ENCODE data around the gene UFM1. TPM values are rescaled to one million over a fixed set of nuclear protein-coding genes. Genes with fewer than 3 reads are reported as not detected.

The UFM1 gene
- total RNA-seq, 2 experiments from 2014 or later: 46.7 to 47.1 TPM

DNA sequence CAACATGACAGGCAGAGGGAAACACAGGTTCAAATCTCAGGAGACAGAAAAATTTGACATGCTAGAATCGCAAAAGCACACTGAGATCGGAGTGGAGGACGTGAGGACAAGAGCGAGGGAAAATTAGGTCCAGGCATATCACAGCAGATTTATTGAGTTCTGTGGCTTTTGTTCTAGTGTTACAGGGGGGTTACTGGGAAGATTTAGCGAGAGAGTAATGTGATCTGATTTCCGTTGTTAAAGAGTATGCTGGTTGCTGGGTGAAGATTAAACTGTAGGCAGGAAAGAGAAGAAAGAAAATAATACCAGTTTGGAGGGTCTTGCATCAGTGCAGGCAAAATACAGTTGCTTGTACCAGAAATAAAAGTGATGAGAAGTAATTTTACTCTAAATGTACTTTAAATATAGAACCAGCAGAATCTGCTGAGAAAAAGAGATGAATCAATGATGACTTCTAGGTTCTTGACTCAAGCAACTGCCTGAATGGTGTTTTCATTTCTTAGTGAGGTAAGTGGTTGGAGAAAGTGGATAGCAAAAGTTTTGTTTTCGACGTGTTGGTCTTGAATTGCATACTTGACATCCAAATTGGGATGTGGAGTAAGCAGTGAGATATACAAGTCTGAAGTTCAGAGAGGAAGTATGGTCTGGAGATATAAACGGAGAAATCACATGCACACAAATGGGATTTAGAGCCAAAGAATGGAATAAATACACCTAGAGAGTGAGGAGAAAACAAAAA, 35.7 kb downstream of the UFM1 start:
- Mint-ChIP-seq H3K27me3 (peaks cover 9% of the 10 kb centered on the region), H3K4me1 (no peaks in the 10 kb centered on the region), H3K27ac (no peak overlapping the region), H3K36me3 (no peaks in the 10 kb centered on the region), H3K4me3 (no peak overlapping the region), H3K9me3 (no peaks in the 10 kb centered on the region)
- no peak for DNase-seq

DNA sequence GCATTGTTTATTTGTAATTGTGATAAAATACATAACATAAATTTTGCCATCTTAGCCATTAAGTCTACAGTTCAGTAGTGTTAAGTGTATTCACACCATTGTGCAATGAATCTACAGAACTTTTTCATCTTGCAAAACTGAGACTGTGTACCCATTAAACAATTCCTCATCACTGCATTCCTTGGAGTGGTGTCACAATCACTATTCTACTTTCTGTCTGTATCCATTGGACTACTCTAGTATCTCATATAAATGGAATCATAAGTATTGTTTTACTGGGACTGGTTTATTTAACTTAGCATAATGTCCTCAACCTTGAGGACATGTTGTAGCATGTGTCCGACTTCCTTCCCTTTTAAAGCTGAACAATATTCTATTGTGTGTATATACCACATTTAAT, 36.8 kb downstream of the UFM1 start:
- Mint-ChIP-seq H3K27ac (no peak overlapping the region), H3K9me3 (peaks cover 4% of the 10 kb centered on the region), H3K4me1 (no peaks in the 10 kb centered on the region), H3K4me3 (no peak overlapping the region), H3K27me3 (peaks cover 18% of the 10 kb centered on the region), H3K36me3 (no peaks in the 10 kb centered on the region)
- DNase-seq: no peak

DNA sequence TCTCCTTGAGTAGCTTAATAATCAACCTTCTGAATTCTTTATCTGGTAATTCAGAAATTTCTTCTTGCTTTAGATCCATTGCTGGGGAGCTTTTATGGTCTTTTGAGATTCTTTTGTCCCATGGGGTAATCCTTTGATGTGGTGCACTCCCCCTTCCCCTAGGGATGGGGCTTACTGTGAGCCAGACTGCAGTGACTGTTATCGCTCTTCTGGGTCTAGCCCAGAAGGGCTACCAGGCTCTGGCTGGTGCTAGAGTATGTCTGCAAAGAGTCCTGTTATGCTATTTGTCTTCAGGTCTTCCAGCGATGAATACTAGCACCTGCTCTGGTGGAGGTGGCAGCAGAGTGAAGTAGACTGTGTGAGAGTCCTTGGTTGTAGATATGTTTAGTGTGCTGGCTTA, 41.7 kb downstream of the UFM1 start:
- Mint-ChIP-seq H3K4me1 (no peaks in the 10 kb centered on the region), H3K4me3 (no peak overlapping the region), H3K9me3 (peaks cover 4% of the 10 kb centered on the region), H3K27me3 (peaks cover 33% of the 10 kb centered on the region), H3K36me3 (no peaks in the 10 kb centered on the region), H3K27ac (no peak overlapping the region)
- no peak for DNase-seq

DNA sequence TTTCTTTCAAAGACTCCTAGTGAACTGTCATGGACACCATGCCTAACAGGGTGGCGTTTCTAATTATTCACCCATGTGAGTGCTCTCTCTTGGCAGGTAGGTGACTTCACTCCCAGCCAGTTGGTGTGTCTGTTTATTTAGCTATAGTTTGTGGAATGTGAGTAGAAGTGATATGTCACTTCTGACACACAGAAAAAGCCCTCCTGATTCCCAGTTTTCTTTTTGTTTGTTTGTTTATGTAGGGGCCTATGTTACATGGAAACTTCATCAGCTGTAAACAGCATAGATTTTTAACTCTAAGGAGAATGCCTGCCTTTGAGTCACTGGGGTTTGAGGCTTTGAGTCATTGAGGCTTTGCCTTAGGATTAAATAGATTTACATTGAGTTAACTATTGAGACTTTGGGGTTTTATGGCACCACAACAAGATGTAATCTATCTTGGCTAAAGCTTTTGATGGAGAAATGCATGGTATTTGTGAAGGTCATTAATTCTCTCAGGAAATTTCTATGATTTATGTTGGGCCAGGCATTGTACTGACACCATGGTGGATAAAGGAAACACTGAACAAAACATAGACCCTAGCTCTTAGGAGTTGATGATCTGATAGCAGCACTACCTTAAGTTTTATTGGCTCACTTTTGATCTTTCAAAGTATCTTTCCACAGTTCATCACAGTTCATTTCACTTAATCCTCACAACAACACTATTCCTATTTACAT, 45.3 kb downstream of the UFM1 start:
- H3K9me3 Mint-ChIP-seq: peaks cover 4% of the 10 kb centered on the region

DNA sequence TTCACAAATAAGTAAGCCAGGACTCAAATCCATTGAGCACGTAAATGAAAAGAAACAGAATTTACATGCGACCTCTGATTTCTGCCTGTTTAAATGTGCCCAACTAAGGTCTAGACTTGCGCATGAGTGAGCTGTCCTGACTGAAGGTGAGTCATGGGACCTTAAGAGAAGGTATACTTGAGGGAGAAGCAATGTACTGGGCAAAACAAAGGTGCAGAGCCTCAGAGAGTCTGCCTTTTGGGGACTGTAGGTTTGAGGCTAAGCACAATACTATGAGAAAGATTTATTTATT, 45.8 kb downstream of the UFM1 start:
- peaks cover 27% of the 10 kb centered on the region for H3K27me3 Mint-ChIP-seq
- H3K9me3 Mint-ChIP-seq: peaks cover 4% of the 10 kb centered on the region
- H3K4me3 Mint-ChIP-seq: no peak overlapping the region
- H3K4me1 Mint-ChIP-seq: peaks cover 4% of the 10 kb centered on the region
- no peaks in the 10 kb centered on the region for H3K36me3 Mint-ChIP-seq
- no peak for DNase-seq
- H3K27ac Mint-ChIP-seq: no peak overlapping the region

More for the DNA sequence above, 45.3 kb downstream of the UFM1 start:
- H3K4me1 Mint-ChIP-seq: peaks cover 4% of the 10 kb centered on the region
- H3K4me3 Mint-ChIP-seq: no peak overlapping the region
- DNase-seq: no peak
- no peaks in the 10 kb centered on the region for H3K36me3 Mint-ChIP-seq
- peaks cover 27% of the 10 kb centered on the region for H3K27me3 Mint-ChIP-seq
- H3K27ac Mint-ChIP-seq: no peak overlapping the region

DNA sequence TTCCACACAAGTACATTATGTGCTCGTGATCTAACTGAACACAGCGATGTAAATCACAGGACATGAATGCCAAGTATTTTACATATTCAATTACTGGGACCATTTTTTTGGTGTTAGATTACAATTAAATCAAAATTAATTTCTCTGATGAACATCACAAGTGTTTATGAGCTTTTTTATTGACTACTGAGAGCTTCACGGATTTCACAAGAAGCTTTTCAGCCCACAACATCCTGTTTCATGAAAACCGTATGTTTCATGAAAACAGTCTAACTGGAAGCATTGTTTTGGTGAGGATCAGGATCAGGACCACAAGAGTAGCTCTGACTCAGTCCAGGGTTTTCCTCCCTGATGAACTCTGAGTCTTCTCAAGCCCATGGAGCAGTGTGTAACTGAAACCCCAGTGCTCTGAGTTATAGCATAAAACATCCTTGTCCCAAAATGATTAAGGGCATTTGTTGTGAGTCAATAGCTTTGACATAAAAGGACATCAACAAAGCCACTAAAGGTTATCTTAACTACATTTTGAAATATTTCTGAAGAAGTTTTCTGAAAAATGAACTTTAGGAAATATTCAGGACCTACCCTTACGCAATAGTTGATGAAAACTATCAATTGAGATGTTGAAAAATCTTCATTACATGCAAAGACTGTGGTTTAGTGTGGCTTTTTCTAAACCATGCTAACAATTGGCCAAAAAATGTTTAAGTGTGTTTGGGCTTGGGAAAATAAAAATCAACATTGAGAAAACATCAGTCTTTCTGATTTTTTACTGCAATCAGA, 49.3 kb downstream of the UFM1 start:
- Mint-ChIP-seq H3K27ac (no peak overlapping the region), H3K27me3 (peaks cover 14% of the 10 kb centered on the region), H3K4me1 (peaks cover 4% of the 10 kb centered on the region), H3K9me3 (no peaks in the 10 kb centered on the region), H3K36me3 (no peaks in the 10 kb centered on the region), H3K4me3 (no peak overlapping the region)
- DNase-seq: no peak

DNA sequence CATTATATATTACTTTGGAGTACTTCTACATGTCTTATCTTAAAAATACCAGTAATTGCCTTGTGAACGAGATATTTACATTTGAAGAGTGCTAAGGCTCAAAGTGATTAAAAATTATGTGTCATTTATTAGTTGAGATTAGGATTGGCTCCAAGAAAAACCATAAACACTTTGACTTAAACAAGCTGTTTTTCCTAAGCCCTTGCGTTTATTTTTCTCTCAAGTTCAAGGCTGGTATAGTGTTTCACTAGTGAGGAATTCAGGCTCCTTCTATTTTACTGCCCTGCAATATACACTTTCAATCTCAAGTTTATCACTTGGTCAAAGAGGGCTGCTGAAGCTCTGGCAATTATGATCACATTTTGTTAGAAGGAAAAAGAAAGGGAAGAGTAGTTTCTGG, 49.9 kb downstream of the UFM1 start:
- H3K36me3 Mint-ChIP-seq: no peaks in the 10 kb centered on the region
- no peak overlapping the region for H3K4me3 Mint-ChIP-seq
- peaks cover 4% of the 10 kb centered on the region for H3K4me1 Mint-ChIP-seq
- no peak overlapping the region for H3K27ac Mint-ChIP-seq
- H3K27me3 Mint-ChIP-seq: peaks cover 14% of the 10 kb centered on the region
- no peak for DNase-seq
- no peaks in the 10 kb centered on the region for H3K9me3 Mint-ChIP-seq

DNA sequence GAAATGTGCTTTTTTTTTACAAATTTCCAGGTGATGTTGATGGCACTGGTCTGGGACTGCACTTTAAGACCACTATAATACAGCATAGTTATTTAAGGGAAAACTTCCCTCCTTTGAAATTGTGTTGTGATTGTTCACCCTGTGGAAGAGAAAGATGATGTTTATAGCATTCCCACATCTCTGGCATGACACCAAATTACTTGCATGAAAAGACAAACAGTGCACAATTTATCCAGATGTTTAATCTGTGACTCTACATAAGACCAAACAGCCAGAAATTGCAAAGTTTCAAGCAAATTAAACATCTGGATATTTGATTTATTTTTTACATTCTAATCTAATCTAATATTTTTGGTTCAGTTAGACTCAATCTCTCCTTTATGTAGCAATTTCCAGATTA, 51.6 kb downstream of the UFM1 start:
- Mint-ChIP-seq H3K27me3 (peaks cover 6% of the 10 kb centered on the region), H3K36me3 (no peaks in the 10 kb centered on the region), H3K27ac (no peak overlapping the region), H3K4me3 (no peak overlapping the region), H3K4me1 (peaks cover 4% of the 10 kb centered on the region), H3K9me3 (no peaks in the 10 kb centered on the region)
- DNase-seq: no peak

DNA sequence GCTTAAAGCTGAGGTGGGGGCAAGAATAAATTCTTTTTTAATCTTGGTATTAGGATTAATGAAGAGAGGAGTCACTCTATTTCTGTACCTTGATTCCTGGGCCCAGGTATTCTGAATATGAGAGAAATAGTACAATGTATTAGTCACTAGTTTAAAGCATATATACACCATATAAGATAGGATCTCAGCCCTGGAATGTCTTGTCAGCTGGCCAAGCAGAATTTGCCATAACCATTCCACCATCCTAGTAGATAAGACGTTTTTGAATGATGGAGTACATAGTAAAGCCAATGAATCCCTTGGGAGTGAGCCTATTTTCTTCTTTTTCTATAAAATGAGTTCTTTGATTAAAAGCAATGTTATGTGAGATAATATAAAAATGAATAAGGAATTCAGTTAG, 55.6 kb downstream of the UFM1 start:
- Mint-ChIP-seq H3K4me3 (no peak overlapping the region), H3K9me3 (no peaks in the 10 kb centered on the region), H3K27me3 (peaks cover 10% of the 10 kb centered on the region), H3K27ac (no peak overlapping the region), H3K36me3 (no peaks in the 10 kb centered on the region), H3K4me1 (no peaks in the 10 kb centered on the region)
- DNase-seq: no peak

DNA sequence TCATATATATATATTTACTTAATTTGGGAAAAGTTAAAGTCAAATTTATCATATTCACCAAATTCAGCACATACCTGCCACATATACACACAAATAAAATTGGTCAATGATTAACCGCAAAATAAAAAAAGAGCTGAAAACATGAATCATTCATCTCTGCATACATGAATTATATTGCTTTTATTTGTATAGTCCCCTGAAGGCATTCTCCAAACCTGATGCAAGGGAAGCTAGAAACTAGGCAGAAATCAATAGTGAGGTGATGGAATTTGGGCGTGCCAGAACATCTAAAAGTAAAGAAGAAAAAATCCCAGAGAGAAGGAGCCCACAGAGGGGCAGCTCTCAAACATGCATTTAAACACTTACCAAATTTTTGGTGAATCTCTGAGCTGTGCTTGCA, 60.1 kb downstream of the UFM1 start:
- no peak for DNase-seq
- no peaks in the 10 kb centered on the region for H3K9me3 Mint-ChIP-seq
- H3K4me1 Mint-ChIP-seq: no peaks in the 10 kb centered on the region
- H3K27me3 Mint-ChIP-seq: peaks cover 15% of the 10 kb centered on the region
- no peak overlapping the region for H3K27ac Mint-ChIP-seq
- no peaks in the 10 kb centered on the region for H3K36me3 Mint-ChIP-seq
- H3K4me3 Mint-ChIP-seq: no peak overlapping the region

DNA sequence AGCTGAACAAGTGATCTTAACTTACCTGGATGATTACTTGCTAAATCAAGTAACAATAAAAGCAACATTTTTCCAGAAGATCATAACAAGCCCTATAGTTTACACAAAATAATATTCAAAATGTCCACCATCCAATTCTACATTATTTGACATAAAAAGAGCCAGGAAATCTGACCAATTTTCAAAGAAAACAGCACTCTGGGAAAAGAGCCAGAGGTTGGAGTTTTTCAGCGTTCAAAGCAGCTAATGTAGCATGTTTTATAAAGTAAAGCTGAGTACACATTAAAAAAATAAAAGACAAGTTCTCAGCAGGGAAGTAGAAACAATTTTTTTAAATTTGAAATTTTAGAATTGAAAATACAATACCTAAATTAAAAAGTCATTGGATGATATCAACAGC, 62.6 kb downstream of the UFM1 start:
- peaks cover 10% of the 10 kb centered on the region for H3K4me1 Mint-ChIP-seq
- peaks cover 13% of the 10 kb centered on the region for H3K27me3 Mint-ChIP-seq
- no peak for DNase-seq
- H3K9me3 Mint-ChIP-seq: no peaks in the 10 kb centered on the region
- no peak overlapping the region for H3K4me3 Mint-ChIP-seq
- H3K27ac Mint-ChIP-seq: no peak overlapping the region
- H3K36me3 Mint-ChIP-seq: no peaks in the 10 kb centered on the region
